ENCODE measurements around the gene BACH2.

DNA sequence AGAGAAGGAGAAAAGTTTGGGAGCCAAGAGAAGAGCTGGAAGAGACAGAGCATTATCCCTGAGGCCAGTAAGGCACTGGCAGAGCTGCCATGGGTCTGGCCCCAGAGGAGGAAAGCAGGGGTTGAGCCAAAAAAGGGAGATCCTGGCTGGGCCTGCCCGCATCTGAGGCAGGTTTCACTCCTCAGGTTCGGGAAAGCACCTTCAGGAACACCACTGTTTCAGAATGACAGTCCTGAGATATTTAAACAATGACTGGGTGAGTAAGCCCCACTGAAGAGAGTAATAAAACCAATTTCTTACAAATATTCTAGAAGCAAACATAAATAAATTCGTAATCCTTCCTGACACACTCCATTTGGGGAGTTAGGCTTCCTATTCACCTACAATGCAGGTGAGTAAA, 152.2 kb downstream of the BACH2 start:
- TF ChIP-seq EP300 (IDR thresholded peaks at IDR 0.05) (no peak), POLR2A (IDR thresholded peaks at IDR 0.05) (no peak), CTCF (IDR thresholded peaks at IDR 0.05) (no peak), POLR2AphosphoS5 (IDR thresholded peaks at IDR 0.05) (no peak)
